SK-N-SH (cell line): ENCODE results near the gene SLC6A9. TPM values are rescaled to one million over a fixed set of nuclear protein-coding genes. Genes with fewer than 3 reads are reported as not detected.

ENCODE experiments used
- CTCF ChIA-PET: fragments of 300-600, 350-600 bp; formaldehyde crosslinking; extraction: SDS; loops from one replicate; lab custom pipeline; 2021; lab: Yijun Ruan, JAX
- POLR2A ChIA-PET: fragments of 350-600 bp; sonication (Branson Sonifier 250); formaldehyde crosslinking; extraction: SDS; loops from one replicate; lab custom pipeline; 2020; ENCODE audit warnings: antibody characterized with exemption, inconsistent platforms; lab: Yijun Ruan, JAX
- DNase-seq: peaks from one replicate; pipeline ENCODE4 v3.0.0; 2012
- H2AFZ ChIP-seq: fragments of 200-600 bp; sonication (generic); 2 replicates; pipeline ENCODE4 v1.8.1; 2016; ENCODE audit warnings: antibody characterized with exemption, mild to moderate bottlenecking, low read depth
- H3F3A ChIP-seq: fragments of 200-600 bp; sonication (generic); replicated peaks from 2 replicates; pipeline ENCODE3; 2016; ENCODE audit warnings: antibody characterized with exemption, mild to moderate bottlenecking; ENCODE audit not compliant: insufficient read depth
- H3K27ac ChIP-seq, 2 experiments: fragments of 200-500 bp in 1 of 2; fragments of 200-600 bp in 1 of 2; sonication (Bioruptor generic) in 1 of 2; sonication (generic), shearing (Covaris generic) in 1 of 2; 2 replicates each; pipeline versions ENCODE4 v1.5.1 to v1.6.1; 2014 to 2016; ENCODE audit warnings: low read depth in 2 of 2, inconsistent platforms in 1 of 2, low read length in 1 of 2, mild to moderate bottlenecking in 1 of 2, mixed read lengths in 1 of 2
- H3K27me3 ChIP-seq: fragments of 200-600 bp; sonication (generic), shearing (Covaris generic); 2 replicates; pipeline ENCODE4 v1.6.1; 2016; ENCODE audit warnings: mixed run types; ENCODE audit not compliant: insufficient read depth
- H3K36me3 ChIP-seq, 2 experiments: fragments of 200-500 bp in 1 of 2; fragments of 200-600 bp in 1 of 2; sonication (Bioruptor generic) in 1 of 2; sonication (generic) in 1 of 2; replicated peaks in 1 of 2; 2 replicates each; pipeline versions ENCODE3 to v1.5.1; 2014 to 2016; ENCODE audit warnings: low read length in 1 of 2, mild to moderate bottlenecking in 1 of 2; ENCODE audit not compliant: insufficient read depth in 2 of 2, control insufficient read depth in 1 of 2
- H3K4me1 ChIP-seq, 2 experiments: fragments of 200-500 bp in 1 of 2; fragments of 200-600 bp in 1 of 2; sonication (Bioruptor generic) in 1 of 2; sonication (generic), shearing (Covaris generic) in 1 of 2; 2 replicates each; pipeline versions ENCODE4 v1.5.1 to v1.6.1; 2014 to 2016; ENCODE audit warnings: low read depth in 1 of 2, low read length in 1 of 2, mixed run types in 1 of 2; ENCODE audit not compliant: insufficient read depth in 2 of 2, control insufficient read depth in 1 of 2
- H3K4me2 ChIP-seq: fragments of 200-600 bp; sonication (generic), shearing (Covaris generic); 2 replicates; pipeline ENCODE4 v1.6.1; 2017; ENCODE audit warnings: mixed run types
- H3K4me3 ChIP-seq, 2 experiments: fragments of 200-500 bp in 1 of 2; fragments of 200-600 bp in 1 of 2; sonication (Bioruptor generic) in 1 of 2; sonication (generic), shearing (Covaris generic) in 1 of 2; 2 replicates each; pipeline versions ENCODE4 v1.5.1 to v1.8.1; 2014 to 2016; ENCODE audit warnings: low read depth in 2 of 2, inconsistent platforms in 1 of 2, low read length in 1 of 2, mild to moderate bottlenecking in 1 of 2, mixed read lengths in 1 of 2, moderate library complexity in 1 of 2
- H3K79me2 ChIP-seq: fragments of 200-600 bp; sonication (generic); 2 replicates; pipeline ENCODE4 v1.8.1; 2017; ENCODE audit warnings: mild to moderate bottlenecking; ENCODE audit not compliant: insufficient read depth
- H3K9ac ChIP-seq: fragments of 200-600 bp; sonication (generic); 2 replicates; pipeline ENCODE4 v1.6.1; 2017; ENCODE audit warnings: mixed run types
- H3K9me2 ChIP-seq: fragments of 200-600 bp; sonication (generic); 2 replicates; pipeline ENCODE4 v1.6.1; 2017; ENCODE audit warnings: mixed run types
- H3K9me3 ChIP-seq: fragments of 200-600 bp; sonication (generic); 2 replicates; pipeline ENCODE4 v1.6.1; 2017; ENCODE audit warnings: mixed run types, mild to moderate bottlenecking, moderate library complexity
- H4K20me1 ChIP-seq: fragments of 200-600 bp; sonication (generic); 2 replicates; pipeline ENCODE4 v1.6.1; 2017; ENCODE audit warnings: mild to moderate bottlenecking, mixed run types; ENCODE audit not compliant: insufficient read depth
- CHD2 ChIP-seq: fragments of 150-350 bp; IDR thresholded peaks from 2 replicates; pipeline ENCODE4 v1.6.1; 2018; ENCODE audit warnings: low read length; ENCODE audit not compliant: partially characterized antibody
- CTCF ChIP-seq: fragments of 200-600 bp; sonication (generic); IDR thresholded peaks from 2 replicates; pipeline ENCODE4 v1.6.1; 2017; ENCODE audit warnings: antibody characterized with exemption, mild to moderate bottlenecking, moderate library complexity
- EP300 ChIP-seq, 2 experiments: IDR thresholded peaks; 2 replicates each; pipeline versions ENCODE4 v1.4.0 to v1.6.1; 2012; ENCODE audit warnings: borderline replicate concordance in 1 of 2, low read depth in 1 of 2, low read length in 1 of 2
- FOXJ3 ChIP-seq: sonication (generic); formaldehyde crosslinking; IDR thresholded peaks from 2 replicates; pipeline ENCODE4 v1.5.1; 2020; ENCODE audit warnings: mild to moderate bottlenecking, missing genetic modification reagents
- MXI1 ChIP-seq: IDR thresholded peaks from 2 replicates; pipeline ENCODE4 v1.6.1; 2012; ENCODE audit warnings: mild to moderate bottlenecking, low read depth, low read length, improper control_type of control experiment
- NRF1 ChIP-seq: IDR thresholded peaks from 2 replicates; pipeline ENCODE4 v1.6.1; 2012; ENCODE audit warnings: low read depth, mild to moderate bottlenecking, low read length
- PBX3 ChIP-seq: IDR thresholded peaks from 2 replicates; pipeline ENCODE4; 2012
- POLR2AphosphoS5 ChIP-seq: IDR thresholded peaks from 2 replicates; pipeline ENCODE4 v1.6.1; 2012; ENCODE audit warnings: low read depth, low read length
- RAD21 ChIP-seq: IDR thresholded peaks from 2 replicates; pipeline ENCODE4 v1.6.1; 2012; ENCODE audit warnings: mild to moderate bottlenecking, low read length
- RCOR1 ChIP-seq: fragments of 150-350 bp; IDR thresholded peaks from 2 replicates; pipeline ENCODE4 v1.6.1; 2017; ENCODE audit warnings: antibody characterized with exemption, low read length
- TAF1 ChIP-seq: IDR thresholded peaks from 2 replicates; pipeline ENCODE4 v1.6.1; 2012; ENCODE audit warnings: low read depth, mild to moderate bottlenecking, low read length, moderate library complexity, borderline replicate concordance
- USF2 ChIP-seq: fragments of 150-350 bp; IDR thresholded peaks from 2 replicates; pipeline ENCODE4 v1.6.1; 2017; ENCODE audit warnings: antibody characterized with exemption, low read length, low read depth, borderline replicate concordance
- ZBTB33 ChIP-seq: IDR thresholded peaks from 2 replicates; pipeline ENCODE4 v1.4.0; 2012; ENCODE audit warnings: low read depth, borderline replicate concordance
- WGBS: methylation state at CpG from one replicate; pipeline ENCODE4 v1.1.6; 2017; ENCODE audit warnings: low lambda C conversion rate; 5-methylcytosine and 5-hydroxymethylcytosine counted together
- polyA plus RNA-seq, 3 experiments: library from polyadenylated mRNA; depleted of rRNA; stranded (reverse); fragments of >200 nt; gene quantifications; 2 replicates each; pipeline ENCODE4 v1.2.3, GENCODE V29; 2012

The SLC6A9 gene
- polyA plus RNA-seq, 1 of the 3 experiments (the other 2 are of a cell fraction), result 3.9 TPM

GRCh38 chr1:43999455-43999854 lies 31.8 kb downstream of the SLC6A9 start:
- POLR2A ChIA-PET, result no interaction called here
- H3K79me2 ChIP-seq, result no peaks in the 10 kb centered on the region
- no peak overlapping the region for H3K9ac ChIP-seq
- H3K9me2 ChIP-seq, result no peaks in the 10 kb centered on the region
- no peaks in the 10 kb centered on the region for H3K9me3 ChIP-seq
- no peak for DNase-seq
- no peaks in the 10 kb centered on the region for H3F3A ChIP-seq
- H3K4me2 ChIP-seq, result no peak overlapping the region
- H3K36me3 ChIP-seq, result no peaks in the 10 kb centered on the region
- no peak for TF ChIP-seq CTCF
- no peak for TF ChIP-seq MXI1
- no peak for TF ChIP-seq RAD21
- no peak for TF ChIP-seq NRF1
- TF ChIP-seq, all 33 proteins: peak for 0
- Histone ChIP-seq H2AFZ (no peak overlapping the region), H3K4me1 (peaks cover 0 to 59% of the 10 kb centered on the region in 2 experiments; a peak in 2 of 4 replicates), H3K4me3 (no peak overlapping the region), H3K27ac (peak overlapping the region in 1 of 2 experiments; percentile 50; a peak in 1 of 4 replicates), H4K20me1 (no peaks in the 10 kb centered on the region), H3K27me3 (no peaks in the 10 kb centered on the region)
- CTCF ChIA-PET, result interaction anchor here (1.0 to 20.6 kb wide), 4 partner anchors 26 to 489 kb away, joined by 3 to 598 read pairs (median 12); partner anchors contain the start of gene SLC6A9
- WGBS, result 90% methylated on average over 3 of the region's 8 CpGs

- POLR2A ChIA-PET, result no interaction called here
- Histone ChIP-seq H3K9me3 (no peaks in the 10 kb centered on the region), H3K4me1 (peaks cover 0 to 63% of the 10 kb centered on the region in 2 experiments; a peak in 2 of 4 replicates), H3K4me3 (no peak overlapping the region), H3K4me2 (no peak overlapping the region), H2AFZ (no peak overlapping the region)
- 94% methylated on average over 10 of the region's 11 CpGs for WGBS
- DNase-seq, result no peak
- TF ChIP-seq EP300 (IDR thresholded peaks at IDR 0.05; ENCODE audit: borderline replicate concordance in 1 of 2, low read depth in 1 of 2, low read length in 1 of 2) (no peak), USF2 (no peak), FOXJ3 (CRISPR knock-in tag) (no peak), PBX3 (no peak), POLR2AphosphoS5 (no peak), RCOR1 (no peak), CTCF (no peak), ZBTB33 (no peak), TAF1 (no peak), CHD2 (no peak)
- TF ChIP-seq, all 33 proteins: peak for 0
- Histone ChIP-seq H3K36me3 (no peaks in the 10 kb centered on the region), H3K79me2 (no peaks in the 10 kb centered on the region), H3K9me2 (no peaks in the 10 kb centered on the region), H3K27me3 (no peaks in the 10 kb centered on the region), H3K27ac (peak overlapping the region in 1 of 2 experiments; percentile 99; a peak in 2 of 4 replicates), H3F3A (peaks cover 4% of the 10 kb centered on the region), H3K9ac (no peak overlapping the region), H4K20me1 (no peaks in the 10 kb centered on the region)
- CTCF ChIA-PET, result interaction anchor here (4.3 to 20.6 kb wide), 2 partner anchors 28 to 50 kb away, joined by 21 to 598 read pairs; partner anchors contain the start of gene SLC6A9
These were observed 33.3 kb downstream of the SLC6A9 start for GRCh38 chr1:43998000-43998378.
